GM21423 (cell line): Measurements from ENCODE around the gene GNG14.
A peak's percentile ranks its signal among the peaks of the same experiment; 100 is the strongest.
"Not testable (repeated sequence)": the region's sequence is repeated elsewhere in the genome, so short reads cannot be mapped to it uniquely, and the experiment has no call there.

ENCODE experiments used
- ATAC-seq: cut with Tn5 transposase; IDR thresholded peaks from one replicate; pipeline ENCODE4 v1.9.1; 2021; ENCODE audit warnings: mild to moderate bottlenecking, moderate library complexity; ENCODE audit not compliant: unreplicated experiment

Gene GNG14

GRCh38 chr19:12695096-12695495 is 7.3 kb downstream of the GNG14 start:
- no peak for ATAC-seq

- ATAC-seq: no peak
These were observed 7.7 kb downstream of the GNG14 start for GRCh38 chr19:12695514-12695913.

GRCh38 chr19:12695997-12696365 is 8.2 kb downstream of the GNG14 start:
- peak; percentile 15 for ATAC-seq

- ATAC-seq: peak; percentile 81
These were observed 8.9 kb downstream of the GNG14 start, which contains the start of gene FBXW9 for GRCh38 chr19:12696366-12697335. TSS of gene FBXW9 (minus strand) at chr19:12696631. CDS start at chr19:12696581, 50 bp downstream.

- not testable (repeated sequence) for ATAC-seq
These were observed 9.6 kb downstream of the GNG14 start for GRCh38 chr19:12697425-12697824.

- ATAC-seq: no peak
These were observed 10.3 kb downstream of the GNG14 start for GRCh38 chr19:12698138-12698537.

GRCh38 chr19:12701596-12702282 is 13.9 kb downstream of the GNG14 start:
- no peak for ATAC-seq

- no peak for ATAC-seq
These were observed 15.2 kb downstream of the GNG14 start for GRCh38 chr19:12703046-12703445.

- no peak for ATAC-seq
These were observed 17.4 kb downstream of the GNG14 start for GRCh38 chr19:12705169-12705568.

- ATAC-seq: no peak
These were observed 18.0 kb downstream of the GNG14 start for GRCh38 chr19:12705654-12706331.

- no peak for ATAC-seq
These were observed 18.5 kb downstream of the GNG14 start for GRCh38 chr19:12706332-12706718.

GRCh38 chr19:12708641-12709040 is 20.8 kb downstream of the GNG14 start:
- ATAC-seq: no peak

GRCh38 chr19:12711187-12711586 is 23.4 kb downstream of the GNG14 start:
- no peak for ATAC-seq

GRCh38 chr19:12712077-12712476 is 24.3 kb downstream of the GNG14 start:
- not testable (repeated sequence) for ATAC-seq

- not testable (repeated sequence) for ATAC-seq
These were observed 25.5 kb downstream of the GNG14 start for GRCh38 chr19:12713304-12713703.

- no peak for ATAC-seq
These were observed 27.3 kb downstream of the GNG14 start for GRCh38 chr19:12715102-12715501.

GRCh38 chr19:12715929-12716328 is 28.1 kb downstream of the GNG14 start:
- ATAC-seq: no peak

- ATAC-seq: no peak
These were observed 32.5 kb downstream of the GNG14 start for GRCh38 chr19:12720296-12720695.

GRCh38 chr19:12720851-12721655 is 33.3 kb downstream of the GNG14 start:
- no peak for ATAC-seq
